Psoas muscle (tissue), 8 donors: ENCODE data around the gene MYOC. TPM values are rescaled to one million over a fixed set of nuclear protein-coding genes. Genes with fewer than 3 reads are reported as not detected.
"Not testable (repeated sequence)": the region's sequence is repeated elsewhere in the genome, so short reads cannot be mapped to it uniquely, and the experiment has no call there.

ENCODE experiments used
- ATAC-seq, 4 donors: fragments of 200-7000 bp; cut with Tn5 transposase; one replicate each; pipeline ENCODE4 v1.9.1; 2020; ENCODE audit warnings: moderate library complexity in 3 of 4, mild to moderate bottlenecking in 2 of 4
- DNase-seq, 2 donors: peaks; one replicate each; pipeline ENCODE4 v3.0.0-alpha.2; 2020
- H3K27ac ChIP-seq: fragments of 200-600 bp; one replicate; pipeline ENCODE4 v1.8.0; 2022
- H3K27me3 ChIP-seq, 3 donors: fragments of 200-600 bp in 1 of 3; one replicate each; pipeline versions ENCODE4 v1.6.1 to v1.8.0; 2013 to 2022; ENCODE audit warnings: low read length in 2 of 3, mild to moderate bottlenecking in 2 of 3, moderate library complexity in 1 of 3; ENCODE audit not compliant: insufficient read depth in 3 of 3
- H3K36me3 ChIP-seq, 2 donors: fragments of 200-600 bp in 1 of 2; one replicate each; pipeline versions ENCODE4 v1.6.1 to v1.8.0; 2013 to 2022; ENCODE audit warnings: low read depth in 1 of 2, mild to moderate bottlenecking in 1 of 2, moderate library complexity in 1 of 2; ENCODE audit not compliant: insufficient read depth in 1 of 2
- H3K4me1 ChIP-seq: fragments of 200-600 bp; one replicate; pipeline ENCODE4 v1.8.0; 2022
- H3K4me3 ChIP-seq: fragments of 200-600 bp; one replicate; pipeline ENCODE4 v1.8.0; 2022; ENCODE audit warnings: mild to moderate bottlenecking
- H3K9me3 ChIP-seq: fragments of 200-600 bp; one replicate; pipeline ENCODE4 v1.8.0; 2022
- CTCF ChIP-seq: fragments of 200-600 bp; IDR thresholded peaks from one replicate; pipeline ENCODE4 v1.8.0; 2022; ENCODE audit warnings: antibody characterized with exemption
- WGBS, 3 donors: extraction: QIAGEN DNeasy Blood & Tissue Kit; methylation state at CpG; one replicate each; pipeline versions ENCODE4 v1.1.6 to v1.1.7; 2013; 5-methylcytosine and 5-hydroxymethylcytosine counted together
- intact Hi-C, 2 donors: fragments of 100-400 bp; cut with DNase I; formaldehyde crosslinking; loops; one replicate each; pipeline versions ENCODE4 v1.11.0 to v1.14.2; 2022
- polyA plus RNA-seq, 3 donors: library from polyadenylated mRNA; stranded (reverse); fragments of 200-250 nt; gene quantifications; one replicate each; pipeline ENCODE4 v1.2.3, GENCODE V29; 2013
- total RNA-seq, 4 donors: library from RNA; stranded (reverse); fragmentation: NEBNext Ultra II Directional in 2 of 4; extraction: Animal tissue kit (Norgen Biotek cat#: 25700) in 2 of 4; gene quantifications; one replicate each; pipeline versions ENCODE4 v1.2.1 to v1.2.4, GENCODE V29; 2021 to 2023
- donor health status: healthy with polysubstance abuse.
- donor health status: DM: no; HTN: no; CAD: no; lungs with moderate emphysema.
- donor health status: Bipolar disorder and iron deficiency.
- donor health status: healthy.
- donor health status: DM: yes; HTN: yes; CAD: no.
- donor health status: DM: no; HTN: no; CAD: no.
- donor health status: DM: no; HTN: no; CAD: no.
- donor health status: DM: yes; HTN: yes; CAD: no.

Gene MYOC
- total and polyA plus RNA-seq, 7 donors: 1.1 to 12.6 (median 3.1) TPM

GRCh38 chr1:171663036-171663853, 10.8 kb upstream of the MYOC start:
- Histone ChIP-seq H3K36me3 (no peaks in the 10 kb centered on the region), H3K4me1 (peaks cover 2% of the 10 kb centered on the region), H3K4me3 (no peak overlapping the region), H3K27ac (peak overlapping the region; percentile 27), H3K27me3 (no peaks in the 10 kb centered on the region), H3K9me3 (no peaks in the 10 kb centered on the region)
- no peak for DNase-seq
- ATAC-seq: peak in 2 of 4 donors; percentile 39 to 41
- intact Hi-C loops: no loop called here
- no peak for TF ChIP-seq CTCF
- WGBS, 3 donors: 28 to 65% (median 37%) methylated on average over 7 of the region's 7 CpGs

- 94 to 97% (median 94%) methylated on average over 5 of the region's 5 CpGs for WGBS, 3 donors
- intact Hi-C loops: no loop called here
- ATAC-seq: no peak
- Histone ChIP-seq H3K9me3 (no peaks in the 10 kb centered on the region), H3K4me1 (peaks cover 9% of the 10 kb centered on the region), H3K27ac (no peak overlapping the region), H3K36me3 (no peaks in the 10 kb centered on the region), H3K4me3 (no peak overlapping the region), H3K27me3 (no peaks in the 10 kb centered on the region)
- no peak for DNase-seq
- TF ChIP-seq CTCF: no peak
These were observed 8.7 kb upstream of the MYOC start for GRCh38 chr1:171661076-171661650.

- ATAC-seq, intact Hi-C loops, H3K9me3 ChIP-seq, DNase-seq, H3K27me3 ChIP-seq, H3K36me3 ChIP-seq, H3K4me3 ChIP-seq: not testable (repeated sequence)
- peak overlapping the region; percentile 74 for H3K27ac ChIP-seq
- 92 to 94% (median 93%) methylated on average over 9 of the region's 9 CpGs for WGBS, 3 donors
- peaks cover 25% of the 10 kb centered on the region for H3K4me1 ChIP-seq
These were observed 3.7 kb upstream of the MYOC start for GRCh38 chr1:171656206-171656605.

- intact Hi-C loops: no loop called here
- TF ChIP-seq CTCF: no peak
- H3K27me3 ChIP-seq: no peaks in the 10 kb centered on the region
- H3K27ac ChIP-seq: peak overlapping the region; percentile 74
- H3K4me1 ChIP-seq: peaks cover 25% of the 10 kb centered on the region
- H3K9me3 ChIP-seq: no peaks in the 10 kb centered on the region
- DNase-seq (no peak), ATAC-seq (no peak)
- no peaks in the 10 kb centered on the region for H3K36me3 ChIP-seq
- 60 to 64% (median 61%) methylated on average over 6 of the region's 6 CpGs for WGBS, 3 donors
- peak overlapping the region; percentile 25 for H3K4me3 ChIP-seq
These were observed 3.2 kb upstream of the MYOC start for GRCh38 chr1:171655746-171656116.

- ATAC-seq (peak; percentile 58 to 78 (median 72)), DNase-seq (peak; percentile 79 to 90)
- WGBS, 3 donors: 28 to 41% (median 30%) methylated on average over 24 of the region's 24 CpGs
- H3K27ac ChIP-seq: peak overlapping the region; percentile 74
- intact Hi-C loops: no loop called here
- H3K4me3 ChIP-seq: peak overlapping the region; percentile 25
- no peaks in the 10 kb centered on the region for H3K27me3 ChIP-seq
- peak; percentile 52 for TF ChIP-seq CTCF
- H3K36me3 ChIP-seq: no peaks in the 10 kb centered on the region
- no peaks in the 10 kb centered on the region for H3K9me3 ChIP-seq
- H3K4me1 ChIP-seq: peaks cover 25% of the 10 kb centered on the region
These were observed 2.7 kb upstream of the MYOC start for GRCh38 chr1:171654942-171655745.
